Adrenal gland (tissue), 12 donors: ENCODE data around the gene UBTF. TPM values are rescaled to one million over a fixed set of nuclear protein-coding genes. Genes with fewer than 3 reads are reported as not detected.

Experiments used
- DNase-seq, 7 donors: peaks; one replicate each; pipeline ENCODE4 v3.0.0-alpha.2; 2019 to 2020
- H3K27ac ChIP-seq, 5 donors: fragments of 200-600 bp; sonication (generic) in 4 of 5; 1 replicate in 3 of 5; 2 replicates in 2 of 5; pipeline versions ENCODE4 v1.5.1 to v1.8.0; 2016 to 2020; ENCODE audit warnings: mild to moderate bottlenecking in 1 of 5
- H3K27me3 ChIP-seq: fragments of 200-600 bp; 2 replicates; pipeline ENCODE4 v1.8.0; 2021
- H3K36me3 ChIP-seq, 2 donors: fragments of 200-600 bp; replicated peaks in 1 of 2; 1 replicate in 1 of 2; 2 replicates in 1 of 2; pipeline versions ENCODE4 v1.5.1 to v1.8.0; 2018 to 2022
- H3K4me1 ChIP-seq, 2 donors: fragments of 200-600 bp; replicated peaks in 1 of 2; 1 replicate in 1 of 2; 2 replicates in 1 of 2; pipeline versions ENCODE4 v1.5.1 to v1.8.0; 2018 to 2021
- H3K4me3 ChIP-seq, 4 donors: fragments of 200-600 bp; sonication (generic) in 3 of 4; one replicate each; pipeline ENCODE4 v1.5.1; 2016 to 2018
- H3K9me3 ChIP-seq, 3 donors: fragments of 200-600 bp; sonication (generic) in 1 of 3; replicated peaks in 1 of 3; 1 replicate in 2 of 3; 2 replicates in 1 of 3; pipeline versions ENCODE4 v1.5.1 to v1.8.0; 2016 to 2021
- CTCF ChIP-seq, 6 experiments: fragments of 450-650 bp in 4 of 6; fragments of 200-600 bp in 2 of 6; sonication (generic) in 1 of 6; IDR thresholded peaks; 1 replicate in 5 of 6; 2 replicates in 1 of 6; pipeline versions ENCODE4 v1.5.1 to v1.8.0; 2016 to 2021; ENCODE audit warnings: antibody characterized with exemption in 6 of 6, mild to moderate bottlenecking in 2 of 6, moderate library complexity in 1 of 6
- POLR2A ChIP-seq, 2 donors: fragments of 450-650 bp; IDR thresholded peaks; one replicate each; pipeline ENCODE4 v1.6.1; 2017; ENCODE audit warnings: antibody characterized with exemption in 2 of 2, mild to moderate bottlenecking in 2 of 2, moderate library complexity in 1 of 2
- WGBS, 4 donors: extraction: QIAGEN DNeasy Blood & Tissue Kit in 2 of 4; methylation state at CpG; one replicate each; pipeline versions ENCODE4 v1.1.5 to v1.1.7; 2013 to 2017; 5-methylcytosine and 5-hydroxymethylcytosine counted together
- intact Hi-C, 2 donors: fragments of 100-400 bp; cut with DNase I; formaldehyde crosslinking; loops; one replicate each; pipeline versions ENCODE4 v1.14.1 to v1.15.0; 2022 to 2023
- polyA plus RNA-seq, 3 donors: library from polyadenylated mRNA; stranded (reverse); fragments of 200-250 nt in 2 of 3; fragments of 350-450 nt in 1 of 3; fragmentation: Illumina TruSeq in 1 of 3; extraction: RNeasy Lipid Tissue Mini Kit (QIAGEN cat#74804) in 1 of 3; gene quantifications; one replicate each; pipeline ENCODE4 v1.2.3, GENCODE V29; 2013 to 2014
- total RNA-seq, 9 donors: library from RNA; depleted of rRNA in 4 of 9; stranded (reverse); fragments of >200 nt in 4 of 9; fragments of 120-200 nt in 1 of 9; fragmentation: NEBNext Ultra II Directional in 1 of 9; extraction: Animal tissue kit (Norgen Biotek cat#: 25700) in 1 of 9; gene quantifications; one replicate each; pipeline versions ENCODE4 v1.1.0 to v1.2.4, GENCODE V29; 2013 to 2023
- donor health status: healthy with polysubstance abuse.
- donor health status: Bipolar disorder and iron deficiency.
- donor health status: DM: yes; HTN: yes; CAD: no.
- donor health status: DM: no; HTN: no; CAD: no.
- donor health status: DM: no; HTN: no; CAD: no.
- donor health status: DM: yes; HTN: yes; CAD: no.

UBTF gene
- total and polyA plus RNA-seq, 12 donors, result 37.1 to 92.6 (median 64.3) TPM

GRCh38 chr17:44197107-44197506 is 22.4 kb downstream of the UBTF start:
- H3K27me3 ChIP-seq, result no peaks in the 10 kb centered on the region
- H3K36me3 ChIP-seq, result peaks cover 0 to 44% of the 10 kb centered on the region in 2 donors
- H3K4me1 ChIP-seq, result peaks cover 14 to 19% of the 10 kb centered on the region in 2 donors
- intact Hi-C loops, result no loop called here
- DNase-seq, result no peak
- TF ChIP-seq POLR2A (IDR thresholded peaks at IDR 0.05) (no peak), CTCF (IDR thresholded peaks at IDR 0.05) (no peak)
- 88 to 100% (median 92%) methylated on average over 2 to 15 of the region's 15 CpGs for whole genome bisulfite sequencing, 4 donors
- no peaks in the 10 kb centered on the region for H3K9me3 ChIP-seq
- H3K4me3 ChIP-seq, result no peak overlapping the region
- H3K27ac ChIP-seq, result peak overlapping the region in 1 of 5 donors; percentile 93

GRCh38 chr17:44193326-44194084 is 26.0 kb downstream of the UBTF start:
- TF ChIP-seq POLR2A (IDR thresholded peaks at IDR 0.05) (no peak), CTCF (IDR thresholded peaks at IDR 0.05) (no peak)
- Histone ChIP-seq H3K4me3 (no peak overlapping the region), H3K27ac (no peak overlapping the region), H3K27me3 (no peaks in the 10 kb centered on the region), H3K9me3 (no peaks in the 10 kb centered on the region), H3K36me3 (peaks cover 0 to 69% of the 10 kb centered on the region in 2 donors), H3K4me1 (peaks cover 8 to 17% of the 10 kb centered on the region in 2 donors)
- intact Hi-C loops, result no loop called here
- no peak for DNase-seq
- WGBS, 4 donors, result 82 to 92% (median 89%) methylated on average over 5 to 14 of the region's 14 CpGs

DNA sequence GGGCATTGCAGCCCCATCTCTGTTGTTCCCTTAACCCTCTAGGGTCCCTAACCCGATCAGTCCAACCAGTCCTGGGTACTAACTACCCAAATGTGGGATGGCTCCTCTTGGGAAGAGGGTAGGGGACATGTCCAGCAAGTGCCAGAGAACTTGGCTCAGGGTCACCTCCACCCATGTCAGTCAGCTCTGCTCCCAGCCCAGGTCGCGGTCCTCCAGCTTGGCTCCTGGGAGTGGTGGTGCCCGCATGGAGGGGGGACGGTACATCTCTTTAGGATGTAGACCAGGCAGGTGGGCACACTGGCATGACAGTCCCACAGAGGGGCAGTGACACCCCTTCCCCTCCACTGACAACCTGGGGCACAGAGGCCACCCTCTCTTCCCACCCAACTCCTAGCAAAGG is 26.7 kb downstream of the UBTF start:
- no peaks in the 10 kb centered on the region for H3K27me3 ChIP-seq
- no peak overlapping the region for H3K27ac ChIP-seq
- TF ChIP-seq POLR2A (IDR thresholded peaks at IDR 0.05), result no peak
- no peak for TF ChIP-seq CTCF (IDR thresholded peaks at IDR 0.05)
- DNase-seq, result no peak
- 85 to 96% (median 93%) methylated on average over 5 of the region's 5 CpGs for WGBS, 4 donors
- intact Hi-C loops, result no loop called here
- no peaks in the 10 kb centered on the region for H3K9me3 ChIP-seq
- H3K4me3 ChIP-seq, result no peak overlapping the region
- peaks cover under 1 to 18% of the 10 kb centered on the region in 2 donors for H3K4me1 ChIP-seq
- peaks cover 0 to 69% of the 10 kb centered on the region in 2 donors for H3K36me3 ChIP-seq

DNA sequence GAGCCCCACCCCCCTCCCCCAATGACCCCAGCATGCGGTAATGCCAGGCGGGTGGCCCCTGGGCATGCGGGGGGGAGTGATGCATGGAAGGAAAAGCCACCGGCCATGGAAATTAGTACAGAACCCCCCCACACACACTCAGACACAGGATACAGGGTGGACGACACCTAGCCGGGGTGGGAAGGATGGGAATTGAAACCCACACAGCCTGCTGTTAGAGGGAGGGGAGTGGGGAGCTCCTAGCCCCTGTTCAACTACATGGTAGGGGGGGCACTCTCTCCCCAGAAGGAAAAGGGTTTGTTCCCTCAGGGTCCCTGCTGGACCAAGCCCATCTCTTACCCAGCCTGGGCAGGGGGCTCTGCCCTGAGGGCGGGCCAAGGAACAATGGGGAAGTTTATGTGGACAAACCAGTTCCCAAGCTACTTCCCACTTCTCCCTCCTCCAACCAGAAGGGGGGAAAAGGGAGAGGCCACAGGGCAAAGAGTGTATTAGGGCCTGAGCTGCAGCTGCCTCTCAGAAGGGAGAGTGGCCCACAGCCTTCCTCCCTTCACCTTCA is 27.5 kb downstream of the UBTF start:
- peaks cover 0 to 17% of the 10 kb centered on the region in 2 donors for H3K4me1 ChIP-seq
- intact Hi-C loops, result no loop called here
- H3K27ac ChIP-seq, result no peak overlapping the region
- no peaks in the 10 kb centered on the region for H3K9me3 ChIP-seq
- peaks cover 0 to 64% of the 10 kb centered on the region in 2 donors for H3K36me3 ChIP-seq
- H3K4me3 ChIP-seq, result no peak overlapping the region
- no peak for DNase-seq
- H3K27me3 ChIP-seq, result no peaks in the 10 kb centered on the region
- TF ChIP-seq POLR2A (IDR thresholded peaks at IDR 0.05) (no peak), CTCF (IDR thresholded peaks at IDR 0.05) (no peak)
- 59 to 75% (median 66%) methylated on average over 7 of the region's 7 CpGs for WGBS, 4 donors
